Astrocyte (in vitro differentiated cells and primary cell): ENCODE data around the gene MYOF. TPM values are rescaled to one million over a fixed set of nuclear protein-coding genes. Genes with fewer than 3 reads are reported as not detected.

Experiments used
- DNase-seq: peaks from one replicate; pipeline ENCODE4 v3.0.0-alpha.2; 2010; ENCODE audit warnings: low read depth
- FAIRE-seq: peaks from 2 replicates; lab custom pipeline; 2011; peaks lifted over from hg19 to GRCh38; lab: Jason Lieb, UNC
- H2AFZ ChIP-seq: 2 replicates; pipeline ENCODE4 v1.6.0; 2012; ENCODE audit warnings: low read depth, low read length, inconsistent platforms
- H3K27ac ChIP-seq: 2 replicates; pipeline ENCODE4 v1.5.1; 2011; ENCODE audit warnings: low read depth, low read length, inconsistent platforms
- H3K27me3 ChIP-seq: 2 replicates; pipeline ENCODE4 v1.6.0; 2011; ENCODE audit warnings: low read length, inconsistent platforms; ENCODE audit not compliant: insufficient read depth
- H3K36me3 ChIP-seq: 2 replicates; pipeline ENCODE4 v1.5.1; 2011; ENCODE audit warnings: low read length, inconsistent platforms; ENCODE audit not compliant: insufficient read depth
- H3K4me1 ChIP-seq: 2 replicates; pipeline ENCODE4 v1.5.1; 2011; ENCODE audit warnings: low read length, inconsistent platforms; ENCODE audit not compliant: insufficient read depth
- H3K4me2 ChIP-seq: 2 replicates; pipeline ENCODE4 v1.6.0; 2012; ENCODE audit warnings: low read length, inconsistent platforms
- H3K4me3 ChIP-seq: 2 replicates; pipeline ENCODE4 v1.5.1; 2011; ENCODE audit warnings: low read depth, mild to moderate bottlenecking, low read length, inconsistent platforms; ENCODE audit not compliant: insufficient read depth
- H3K79me2 ChIP-seq: 2 replicates; pipeline ENCODE4 v1.6.0; 2012; ENCODE audit warnings: mild to moderate bottlenecking, low read length, inconsistent platforms; ENCODE audit not compliant: insufficient read depth
- H3K9ac ChIP-seq: 2 replicates; pipeline ENCODE4 v1.6.0; 2012; ENCODE audit warnings: mild to moderate bottlenecking, low read length, inconsistent platforms
- H3K9me3 ChIP-seq: 2 replicates; pipeline ENCODE4 v1.5.1; 2012; ENCODE audit warnings: low read depth, mild to moderate bottlenecking, low read length, inconsistent platforms; ENCODE audit not compliant: insufficient read depth
- H4K20me1 ChIP-seq: 2 replicates; pipeline ENCODE4 v1.6.0; 2012; ENCODE audit warnings: low read length, inconsistent platforms; ENCODE audit not compliant: insufficient read depth
- H3K27ac Mint-ChIP-seq: one replicate; pipeline ENCODE4 v1.8.0; 2021; ENCODE audit warnings: mild to moderate bottlenecking, mixed read lengths; ENCODE audit not compliant: unreplicated experiment
- H3K27me3 Mint-ChIP-seq: one replicate; pipeline ENCODE4 v1.8.0; 2021; ENCODE audit warnings: low read depth, mixed read lengths; ENCODE audit not compliant: unreplicated experiment
- H3K36me3 Mint-ChIP-seq: one replicate; pipeline ENCODE4 v1.8.0; 2021; ENCODE audit warnings: low read depth, mixed read lengths; ENCODE audit not compliant: unreplicated experiment
- H3K4me1 Mint-ChIP-seq: one replicate; pipeline ENCODE4 v1.8.0; 2021; ENCODE audit warnings: low read depth, mixed read lengths; ENCODE audit not compliant: unreplicated experiment
- H3K4me3 Mint-ChIP-seq: one replicate; pipeline ENCODE4 v1.8.0; 2021; ENCODE audit warnings: mild to moderate bottlenecking, moderate library complexity, mixed read lengths; ENCODE audit not compliant: unreplicated experiment
- H3K9me3 Mint-ChIP-seq: one replicate; pipeline ENCODE4 v1.8.0; 2021; ENCODE audit warnings: mild to moderate bottlenecking, mixed read lengths; ENCODE audit not compliant: unreplicated experiment
- CTCF ChIP-seq: IDR thresholded peaks from 2 replicates; pipeline ENCODE4 v1.5.1; 2011; ENCODE audit warnings: low read depth, mild to moderate bottlenecking, inconsistent platforms, low read length, moderate library complexity; ENCODE audit not compliant: insufficient read depth
- EZH2 ChIP-seq: IDR thresholded peaks from 2 replicates; pipeline ENCODE4 v1.6.1; 2012; ENCODE audit warnings: mild to moderate bottlenecking, low read length, inconsistent platforms; ENCODE audit not compliant: insufficient read depth
- total RNA-seq: library from RNA; stranded (reverse); gene quantifications from 2 replicates; pipeline ENCODE4 v1.2.1, GENCODE V29; 2021

The MYOF gene
- total RNA-seq, 1 donor from 2014 or later = 306 TPM

DNA sequence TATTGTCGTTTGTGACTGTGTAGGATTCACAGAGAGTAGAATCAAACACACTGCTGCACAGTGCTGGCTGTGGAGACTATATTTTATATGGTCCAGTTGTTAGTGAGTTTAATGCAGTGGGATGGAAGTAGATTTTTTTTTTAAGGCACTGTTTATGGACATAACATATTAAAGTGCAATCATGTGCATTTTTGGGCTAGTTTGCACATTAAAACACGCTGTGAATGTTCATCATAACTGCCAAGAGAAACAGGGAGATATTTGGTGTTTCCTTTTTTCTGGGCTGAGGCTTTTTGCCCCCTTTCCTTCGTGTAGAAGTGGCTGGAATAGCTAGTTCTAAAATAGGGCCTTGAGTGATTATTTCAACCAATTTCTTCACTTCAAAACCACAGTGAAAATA, 139.2 kb downstream of the MYOF start:
- H3K27ac Mint-ChIP-seq = no peak overlapping the region
- Histone ChIP-seq H3K36me3 (peaks cover 72% of the 10 kb centered on the region), H3K4me3 (no peak overlapping the region), H4K20me1 (peaks cover 18% of the 10 kb centered on the region), H3K4me1 (no peaks in the 10 kb centered on the region), H3K27ac (no peak overlapping the region), H3K9ac (no peak overlapping the region), H3K27me3 (no peaks in the 10 kb centered on the region), H3K79me2 (peaks cover 6% of the 10 kb centered on the region), H2AFZ (no peak overlapping the region), H3K9me3 (no peaks in the 10 kb centered on the region), H3K4me2 (no peak overlapping the region)
- H3K9me3 Mint-ChIP-seq = no peaks in the 10 kb centered on the region
- H3K4me3 Mint-ChIP-seq = no peak overlapping the region
- FAIRE-seq (no peak), DNase-seq (no peak)
- TF ChIP-seq EZH2 (no peak), CTCF (no peak)
- H3K36me3 Mint-ChIP-seq = peaks cover 32% of the 10 kb centered on the region
- H3K4me1 Mint-ChIP-seq = peaks cover 11% of the 10 kb centered on the region
- H3K27me3 Mint-ChIP-seq = no peaks in the 10 kb centered on the region

- no peak overlapping the region for H3K27ac Mint-ChIP-seq
- H3K36me3 ChIP-seq = peaks cover 72% of the 10 kb centered on the region
- peaks cover 6% of the 10 kb centered on the region for H3K79me2 ChIP-seq
- no peak overlapping the region for H3K4me3 ChIP-seq
- H3K4me3 Mint-ChIP-seq = no peak overlapping the region
- H4K20me1 ChIP-seq = peaks cover 17% of the 10 kb centered on the region
- no peaks in the 10 kb centered on the region for H3K27me3 ChIP-seq
- peaks cover 11% of the 10 kb centered on the region for H3K4me1 Mint-ChIP-seq
- no peak overlapping the region for H3K4me2 ChIP-seq
- FAIRE-seq (no peak), DNase-seq (no peak)
- TF ChIP-seq EZH2 = no peak
- TF ChIP-seq CTCF = no peak
- H3K27ac ChIP-seq = no peak overlapping the region
- H3K27me3 Mint-ChIP-seq = no peaks in the 10 kb centered on the region
- no peaks in the 10 kb centered on the region for H3K9me3 Mint-ChIP-seq
- no peaks in the 10 kb centered on the region for H3K4me1 ChIP-seq
- no peak overlapping the region for H3K9ac ChIP-seq
- H2AFZ ChIP-seq = no peak overlapping the region
- H3K36me3 Mint-ChIP-seq = peaks cover 33% of the 10 kb centered on the region
- H3K9me3 ChIP-seq = no peaks in the 10 kb centered on the region
Observed at GRCh38 chr10:93342366-93342765, 139.8 kb downstream of the MYOF start.

DNA sequence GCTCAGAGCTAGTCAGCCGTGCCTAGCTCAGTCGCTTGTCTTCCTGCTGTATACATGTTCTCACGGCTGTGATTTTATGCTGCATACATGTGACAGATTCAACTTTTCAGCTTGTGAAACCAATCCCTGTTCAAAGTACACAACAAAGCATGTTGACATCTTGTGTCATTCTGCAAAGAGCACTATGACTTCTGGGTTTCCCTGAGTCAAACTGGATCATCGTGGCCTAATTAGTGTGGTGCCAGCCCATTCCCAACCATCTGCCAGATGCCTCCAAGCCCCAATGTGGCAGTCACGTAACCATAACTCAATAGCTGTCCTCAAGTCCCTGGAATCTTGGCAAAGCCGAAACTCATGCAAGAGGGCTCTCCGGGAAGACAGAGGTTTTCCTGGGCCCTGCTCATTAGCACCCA, 144.8 kb downstream of the MYOF start:
- Mint-ChIP-seq H3K4me3 (no peak overlapping the region), H3K4me1 (peaks cover 9% of the 10 kb centered on the region)

More for the DNA sequence above, 144.8 kb downstream of the MYOF start:
- Histone ChIP-seq H3K9ac (no peak overlapping the region), H3K4me2 (no peak overlapping the region), H3K36me3 (peaks cover 76% of the 10 kb centered on the region), H3K79me2 (no peaks in the 10 kb centered on the region), H4K20me1 (peaks cover 36% of the 10 kb centered on the region), H3K4me3 (no peak overlapping the region), H3K4me1 (peaks cover 22% of the 10 kb centered on the region), H3K27ac (no peak overlapping the region), H3K27me3 (no peaks in the 10 kb centered on the region), H2AFZ (no peak overlapping the region), H3K9me3 (no peaks in the 10 kb centered on the region)
- no peaks in the 10 kb centered on the region for H3K27me3 Mint-ChIP-seq
- H3K36me3 Mint-ChIP-seq = peaks cover 26% of the 10 kb centered on the region
- TF ChIP-seq CTCF (no peak), EZH2 (no peak)
- H3K9me3 Mint-ChIP-seq = no peaks in the 10 kb centered on the region
- no peak overlapping the region for H3K27ac Mint-ChIP-seq
- no peak for FAIRE-seq
- DNase-seq = no peak
